Liver (tissue), 9 donors: ENCODE results near the gene TBC1D1. TPM values are rescaled to one million over a fixed set of nuclear protein-coding genes. Genes with fewer than 3 reads are reported as not detected.

ENCODE experiments used
- DNase-seq: peaks from one replicate; pipeline ENCODE4 v3.0.0-alpha.2; 2017; ENCODE audit warnings: low spot score
- H3K27ac ChIP-seq, 2 donors: one replicate each; pipeline ENCODE4 v1.7.0; 2013; ENCODE audit warnings: inconsistent platforms in 2 of 2, low read length in 2 of 2, control low read depth in 1 of 2, low read depth in 1 of 2, mild to moderate bottlenecking in 1 of 2
- H3K27me3 ChIP-seq, 4 donors: one replicate each; pipeline versions ENCODE4 v1.6.1 to v1.7.0; 2013; ENCODE audit warnings: low read length in 3 of 4, inconsistent platforms in 1 of 4, mild to moderate bottlenecking in 1 of 4, moderate library complexity in 1 of 4; ENCODE audit not compliant: control insufficient read depth in 4 of 4, insufficient read depth in 4 of 4
- H3K36me3 ChIP-seq, 4 donors: one replicate each; pipeline versions ENCODE4 v1.6.1 to v1.7.0; 2013; ENCODE audit warnings: low read length in 3 of 4, mild to moderate bottlenecking in 3 of 4, low read depth in 1 of 4, moderate library complexity in 1 of 4; ENCODE audit not compliant: control insufficient read depth in 4 of 4, insufficient read depth in 3 of 4
- H3K4me1 ChIP-seq, 4 donors: one replicate each; pipeline versions ENCODE4 v1.6.1 to v1.7.0; 2013; ENCODE audit warnings: low read length in 3 of 4, mild to moderate bottlenecking in 3 of 4, moderate library complexity in 1 of 4; ENCODE audit not compliant: control insufficient read depth in 4 of 4, insufficient read depth in 4 of 4
- H3K4me3 ChIP-seq, 3 donors: one replicate each; pipeline versions ENCODE4 v1.6.1 to v1.7.0; 2013; ENCODE audit warnings: low read length in 3 of 3, control low read depth in 1 of 3, low read depth in 1 of 3, mild to moderate bottlenecking in 1 of 3
- H3K9ac ChIP-seq, 2 donors: one replicate each; pipeline ENCODE4 v1.7.0; 2013; ENCODE audit warnings: low read length in 2 of 2, mild to moderate bottlenecking in 2 of 2, moderate library complexity in 2 of 2, control low read depth in 1 of 2, low read depth in 1 of 2
- H3K9me3 ChIP-seq, 4 donors: one replicate each; pipeline versions ENCODE4 v1.6.1 to v1.7.0; 2013; ENCODE audit warnings: low read length in 3 of 4; ENCODE audit not compliant: control insufficient read depth in 4 of 4
- EGR1 ChIP-seq, 2 donors: IDR thresholded peaks; 2 replicates each; pipeline ENCODE4 v1.6.1; 2016 to 2018; ENCODE audit warnings: antibody characterized with exemption in 2 of 2, low read depth in 2 of 2
- FOXA1 ChIP-seq: IDR thresholded peaks from 2 replicates; pipeline ENCODE4 v1.6.1; 2016; ENCODE audit warnings: antibody characterized with exemption
- FOXA2 ChIP-seq: IDR thresholded peaks from 2 replicates; pipeline ENCODE4 v1.6.1; 2016; ENCODE audit warnings: antibody characterized with exemption
- GABPA ChIP-seq, 2 donors: IDR thresholded peaks in 1 of 2; conservative IDR thresholded peaks in 1 of 2; 2 replicates each; pipeline ENCODE4 v1.6.1; 2016; ENCODE audit warnings: antibody characterized with exemption in 2 of 2, mild to moderate bottlenecking in 1 of 2, moderate library complexity in 1 of 2
- HNF4A ChIP-seq, 2 donors: conservative IDR thresholded peaks; 2 replicates each; pipeline ENCODE4 v1.6.1; 2016; ENCODE audit warnings: antibody characterized with exemption in 2 of 2, mild to moderate bottlenecking in 2 of 2
- HNF4G ChIP-seq: IDR thresholded peaks from 2 replicates; pipeline ENCODE4 v1.6.1; 2016; ENCODE audit warnings: antibody characterized with exemption
- JUND ChIP-seq, 2 donors: IDR thresholded peaks; 2 replicates each; pipeline ENCODE4 v1.6.1; 2016; ENCODE audit warnings: antibody characterized with exemption in 2 of 2
- NR2F2 ChIP-seq: IDR thresholded peaks from 2 replicates; pipeline ENCODE4 v1.6.1; 2016; ENCODE audit warnings: antibody characterized with exemption
- RAD21 ChIP-seq, 2 donors: IDR thresholded peaks; 2 replicates each; pipeline ENCODE4 v1.6.1; 2016; ENCODE audit warnings: antibody characterized with exemption in 2 of 2, mild to moderate bottlenecking in 2 of 2
- RXRA ChIP-seq, 2 donors: IDR thresholded peaks; 2 replicates each; pipeline ENCODE4 v1.6.1; 2017 to 2018; ENCODE audit warnings: antibody characterized with exemption in 2 of 2, mild to moderate bottlenecking in 1 of 2
- SP1 ChIP-seq: IDR thresholded peaks from 2 replicates; pipeline ENCODE4 v1.6.1; 2018; ENCODE audit warnings: antibody characterized with exemption, mild to moderate bottlenecking
- TAF1 ChIP-seq: conservative IDR thresholded peaks from 2 replicates; pipeline ENCODE4 v1.6.1; 2016; ENCODE audit warnings: antibody characterized with exemption, mild to moderate bottlenecking
- YY1 ChIP-seq: IDR thresholded peaks from 2 replicates; pipeline ENCODE4 v1.6.1; 2016; ENCODE audit warnings: antibody characterized with exemption, mild to moderate bottlenecking
- WGBS: extraction: QIAGEN DNeasy Blood & Tissue Kit; methylation state at CpG from one replicate; pipeline ENCODE4 v1.1.7; 2013; 5-methylcytosine and 5-hydroxymethylcytosine counted together
- polyA plus RNA-seq, 2 donors: library from polyadenylated mRNA; stranded (reverse) in 1 of 2; unstranded in 1 of 2; fragments of 200-250 nt in 1 of 2; fragments of >200 nt in 1 of 2; fragmentation: Nextera tagmentation in 1 of 2; extraction: Ambion mirVana in 1 of 2; gene quantifications; one replicate each; pipeline versions ENCODE4 v1.2.1 to v1.2.3, GENCODE V29; 2013 to 2015
- total RNA-seq, 2 donors: library from RNA; depleted of rRNA; stranded (reverse); fragments of >200 nt; gene quantifications; one replicate each; pipeline ENCODE4 v1.2.3, GENCODE V29; 2014
- TF ChIP-seq, protein P1 (sequence below): IDR thresholded peaks from 2 replicates; pipeline ENCODE4 v1.6.1; 2016; ENCODE audit warnings: antibody characterized with exemption
- TF ChIP-seq, protein P2 (sequence below): IDR thresholded peaks from 2 replicates; pipeline ENCODE4 v1.6.1; 2016; ENCODE audit warnings: antibody characterized with exemption
- TF ChIP-seq, protein P3 (sequence below): IDR thresholded peaks from 2 replicates; pipeline ENCODE4 v1.6.1; 2016; ENCODE audit warnings: antibody characterized with exemption, mild to moderate bottlenecking
- TF ChIP-seq, protein P4 (sequence below): fragments of 150-350 bp; IDR thresholded peaks from 2 replicates; pipeline ENCODE4 v1.5.1; 2017; ENCODE audit warnings: improper control_type of control experiment, low read depth, low read length; ENCODE audit not compliant: missing input control
- TF ChIP-seq, protein P5 (sequence below): IDR thresholded peaks from 2 replicates; pipeline ENCODE4 v1.6.1; 2016; ENCODE audit warnings: antibody characterized with exemption
- donor health status: healthy.
- donor health status: healthy.
- donor health status: healthy.
- donor health status: healthy.
- donor health status: healthy.

TBC1D1 gene
- total and polyA plus RNA-seq, 4 donors: 15.6 to 41.4 (median 20.9) TPM

DNA sequence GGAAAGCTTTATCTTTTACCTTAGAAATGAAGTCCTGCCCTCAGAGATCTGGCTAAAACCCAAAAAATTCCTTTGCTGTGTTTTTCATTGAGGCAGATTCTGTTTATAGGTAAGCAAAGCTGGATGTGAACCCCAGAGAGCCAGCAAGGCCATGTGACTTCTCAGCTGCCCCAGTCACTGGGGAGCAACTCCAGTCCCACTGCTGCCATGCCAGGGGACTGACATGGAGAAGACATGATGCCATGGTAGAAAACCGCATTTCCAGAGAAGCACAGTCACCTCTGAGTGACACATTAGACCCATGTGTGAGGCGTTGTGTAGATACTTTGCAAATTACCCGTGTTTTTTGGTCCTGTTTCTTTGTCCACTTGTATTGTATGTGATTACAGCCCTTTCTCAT lies 114.8 kb downstream of the TBC1D1 start:
- Histone ChIP-seq H3K27me3 (no peaks in the 10 kb centered on the region), H3K4me1 (no peaks in the 10 kb centered on the region), H3K9ac (no peak overlapping the region), H3K27ac (no peak overlapping the region), H3K9me3 (no peaks in the 10 kb centered on the region), H3K36me3 (peaks cover 0 to 4% (median 0%) of the 10 kb centered on the region in 4 donors), H3K4me3 (no peak overlapping the region)
- 90% methylated on average over 3 of the region's 3 CpGs for WGBS
- TF ChIP-seq JUND (IDR thresholded peaks at IDR 0.05): no peak
- no peak for TF ChIP-seq EGR1 (IDR thresholded peaks at IDR 0.05; ENCODE audit: low read depth in 2 of 2)
- TF ChIP-seq, protein P1, sequence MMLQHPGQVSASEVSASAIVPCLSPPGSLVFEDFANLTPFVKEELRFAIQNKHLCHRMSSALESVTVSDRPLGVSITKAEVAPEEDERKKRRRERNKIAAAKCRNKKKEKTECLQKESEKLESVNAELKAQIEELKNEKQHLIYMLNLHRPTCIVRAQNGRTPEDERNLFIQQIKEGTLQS: no peak
- no peak for TF ChIP-seq RAD21 (IDR thresholded peaks at IDR 0.05)
- TF ChIP-seq, protein P2, sequence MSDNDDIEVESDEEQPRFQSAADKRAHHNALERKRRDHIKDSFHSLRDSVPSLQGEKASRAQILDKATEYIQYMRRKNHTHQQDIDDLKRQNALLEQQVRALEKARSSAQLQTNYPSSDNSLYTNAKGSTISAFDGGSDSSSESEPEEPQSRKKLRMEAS: no peak
- TF ChIP-seq FOXA1: no peak
- no peak for TF ChIP-seq NR2F2
- TF ChIP-seq FOXA2: no peak
- no peak for TF ChIP-seq RXRA (IDR thresholded peaks at IDR 0.05)
- no peak for TF ChIP-seq SP1
- TF ChIP-seq, protein P3, sequence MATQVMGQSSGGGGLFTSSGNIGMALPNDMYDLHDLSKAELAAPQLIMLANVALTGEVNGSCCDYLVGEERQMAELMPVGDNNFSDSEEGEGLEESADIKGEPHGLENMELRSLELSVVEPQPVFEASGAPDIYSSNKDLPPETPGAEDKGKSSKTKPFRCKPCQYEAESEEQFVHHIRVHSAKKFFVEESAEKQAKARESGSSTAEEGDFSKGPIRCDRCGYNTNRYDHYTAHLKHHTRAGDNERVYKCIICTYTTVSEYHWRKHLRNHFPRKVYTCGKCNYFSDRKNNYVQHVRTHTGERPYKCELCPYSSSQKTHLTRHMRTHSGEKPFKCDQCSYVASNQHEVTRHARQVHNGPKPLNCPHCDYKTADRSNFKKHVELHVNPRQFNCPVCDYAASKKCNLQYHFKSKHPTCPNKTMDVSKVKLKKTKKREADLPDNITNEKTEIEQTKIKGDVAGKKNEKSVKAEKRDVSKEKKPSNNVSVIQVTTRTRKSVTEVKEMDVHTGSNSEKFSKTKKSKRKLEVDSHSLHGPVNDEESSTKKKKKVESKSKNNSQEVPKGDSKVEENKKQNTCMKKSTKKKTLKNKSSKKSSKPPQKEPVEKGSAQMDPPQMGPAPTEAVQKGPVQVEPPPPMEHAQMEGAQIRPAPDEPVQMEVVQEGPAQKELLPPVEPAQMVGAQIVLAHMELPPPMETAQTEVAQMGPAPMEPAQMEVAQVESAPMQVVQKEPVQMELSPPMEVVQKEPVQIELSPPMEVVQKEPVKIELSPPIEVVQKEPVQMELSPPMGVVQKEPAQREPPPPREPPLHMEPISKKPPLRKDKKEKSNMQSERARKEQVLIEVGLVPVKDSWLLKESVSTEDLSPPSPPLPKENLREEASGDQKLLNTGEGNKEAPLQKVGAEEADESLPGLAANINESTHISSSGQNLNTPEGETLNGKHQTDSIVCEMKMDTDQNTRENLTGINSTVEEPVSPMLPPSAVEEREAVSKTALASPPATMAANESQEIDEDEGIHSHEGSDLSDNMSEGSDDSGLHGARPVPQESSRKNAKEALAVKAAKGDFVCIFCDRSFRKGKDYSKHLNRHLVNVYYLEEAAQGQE: no peak
- TF ChIP-seq, protein P4, sequence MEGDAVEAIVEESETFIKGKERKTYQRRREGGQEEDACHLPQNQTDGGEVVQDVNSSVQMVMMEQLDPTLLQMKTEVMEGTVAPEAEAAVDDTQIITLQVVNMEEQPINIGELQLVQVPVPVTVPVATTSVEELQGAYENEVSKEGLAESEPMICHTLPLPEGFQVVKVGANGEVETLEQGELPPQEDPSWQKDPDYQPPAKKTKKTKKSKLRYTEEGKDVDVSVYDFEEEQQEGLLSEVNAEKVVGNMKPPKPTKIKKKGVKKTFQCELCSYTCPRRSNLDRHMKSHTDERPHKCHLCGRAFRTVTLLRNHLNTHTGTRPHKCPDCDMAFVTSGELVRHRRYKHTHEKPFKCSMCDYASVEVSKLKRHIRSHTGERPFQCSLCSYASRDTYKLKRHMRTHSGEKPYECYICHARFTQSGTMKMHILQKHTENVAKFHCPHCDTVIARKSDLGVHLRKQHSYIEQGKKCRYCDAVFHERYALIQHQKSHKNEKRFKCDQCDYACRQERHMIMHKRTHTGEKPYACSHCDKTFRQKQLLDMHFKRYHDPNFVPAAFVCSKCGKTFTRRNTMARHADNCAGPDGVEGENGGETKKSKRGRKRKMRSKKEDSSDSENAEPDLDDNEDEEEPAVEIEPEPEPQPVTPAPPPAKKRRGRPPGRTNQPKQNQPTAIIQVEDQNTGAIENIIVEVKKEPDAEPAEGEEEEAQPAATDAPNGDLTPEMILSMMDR: no peak
- no peak for TF ChIP-seq GABPA (IDR thresholded peaks at IDR 0.05 in 1 of 2, conservative IDR thresholded peaks at IDR 0.05 in 1 of 2)
- TF ChIP-seq HNF4G: no peak
- TF ChIP-seq, protein P5, sequence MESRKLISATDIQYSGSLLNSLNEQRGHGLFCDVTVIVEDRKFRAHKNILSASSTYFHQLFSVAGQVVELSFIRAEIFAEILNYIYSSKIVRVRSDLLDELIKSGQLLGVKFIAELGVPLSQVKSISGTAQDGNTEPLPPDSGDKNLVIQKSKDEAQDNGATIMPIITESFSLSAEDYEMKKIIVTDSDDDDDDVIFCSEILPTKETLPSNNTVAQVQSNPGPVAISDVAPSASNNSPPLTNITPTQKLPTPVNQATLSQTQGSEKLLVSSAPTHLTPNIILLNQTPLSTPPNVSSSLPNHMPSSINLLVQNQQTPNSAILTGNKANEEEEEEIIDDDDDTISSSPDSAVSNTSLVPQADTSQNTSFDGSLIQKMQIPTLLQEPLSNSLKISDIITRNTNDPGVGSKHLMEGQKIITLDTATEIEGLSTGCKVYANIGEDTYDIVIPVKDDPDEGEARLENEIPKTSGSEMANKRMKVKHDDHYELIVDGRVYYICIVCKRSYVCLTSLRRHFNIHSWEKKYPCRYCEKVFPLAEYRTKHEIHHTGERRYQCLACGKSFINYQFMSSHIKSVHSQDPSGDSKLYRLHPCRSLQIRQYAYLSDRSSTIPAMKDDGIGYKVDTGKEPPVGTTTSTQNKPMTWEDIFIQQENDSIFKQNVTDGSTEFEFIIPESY: no peak
- TF ChIP-seq TAF1: no peak
- TF ChIP-seq YY1: no peak
- DNase-seq: no peak

DNA sequence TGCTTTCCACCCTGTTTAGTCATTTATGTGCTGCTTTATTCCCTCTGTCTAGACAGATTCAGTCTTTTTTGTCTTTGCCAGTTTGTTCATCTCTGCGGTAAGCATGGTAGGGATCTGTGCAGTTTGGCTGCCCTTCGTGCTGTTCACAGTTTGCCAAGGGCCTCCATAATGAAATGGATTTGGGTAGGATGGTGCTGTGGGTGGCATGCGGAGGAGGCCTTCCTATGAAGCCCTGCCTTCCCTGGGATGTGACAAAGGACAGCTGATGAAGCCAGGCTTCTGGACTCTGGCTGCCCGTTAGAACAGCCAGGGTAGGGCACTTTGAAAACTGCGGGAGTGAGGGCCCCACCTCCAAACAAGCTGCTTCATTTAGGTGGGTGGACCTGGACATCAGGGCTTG lies 116.8 kb downstream of the TBC1D1 start:
- 78% methylated on average over 5 of the region's 5 CpGs for WGBS
- H3K36me3 ChIP-seq: no peaks in the 10 kb centered on the region
- H3K27ac ChIP-seq: no peak overlapping the region
- no peak overlapping the region for H3K9ac ChIP-seq
- H3K27me3 ChIP-seq: no peaks in the 10 kb centered on the region
- H3K4me3 ChIP-seq: no peak overlapping the region
- no peaks in the 10 kb centered on the region for H3K9me3 ChIP-seq
- TF ChIP-seq, protein P1: no peak
- TF ChIP-seq HNF4A (conservative IDR thresholded peaks at IDR 0.05) (no peak), NR2F2 (no peak), FOXA1 (no peak), EGR1 (IDR thresholded peaks at IDR 0.05; ENCODE audit: low read depth in 2 of 2) (no peak), SP1 (no peak), JUND (IDR thresholded peaks at IDR 0.05) (no peak), RXRA (IDR thresholded peaks at IDR 0.05) (no peak), FOXA2 (no peak), YY1 (no peak)
- TF ChIP-seq, protein P5: no peak
- TF ChIP-seq, protein P4: no peak
- H3K4me1 ChIP-seq: no peaks in the 10 kb centered on the region
- no peak for DNase-seq
